Glutamatergic neuron (in vitro differentiated cells): ENCODE results near the gene CSPG4. TPM values are rescaled to one million over a fixed set of nuclear protein-coding genes. Genes with fewer than 3 reads are reported as not detected.
"Not testable (repeated sequence)": the region's sequence is repeated elsewhere in the genome, so short reads cannot be mapped to it uniquely, and the experiment has no call there.

Experiments
- DNase-seq: peaks from one replicate; pipeline ENCODE4 v3.0.0; 2022
- H3K27ac Mint-ChIP-seq: one replicate; pipeline ENCODE4 v1.8.0; 2020; ENCODE audit warnings: mild to moderate bottlenecking, mixed read lengths, inconsistent platforms; ENCODE audit not compliant: unreplicated experiment
- H3K27me3 Mint-ChIP-seq: one replicate; pipeline ENCODE4 v1.8.0; 2020; ENCODE audit warnings: mild to moderate bottlenecking, moderate library complexity, mixed read lengths, inconsistent platforms; ENCODE audit not compliant: unreplicated experiment
- H3K36me3 Mint-ChIP-seq: one replicate; pipeline ENCODE4 v1.8.0; 2020; ENCODE audit warnings: mild to moderate bottlenecking, mixed read lengths, inconsistent platforms; ENCODE audit not compliant: unreplicated experiment
- H3K4me1 Mint-ChIP-seq: one replicate; pipeline ENCODE4 v1.8.0; 2020; ENCODE audit warnings: mild to moderate bottlenecking, low read depth, mixed read lengths, inconsistent platforms; ENCODE audit not compliant: unreplicated experiment
- H3K4me3 Mint-ChIP-seq: one replicate; pipeline ENCODE4 v1.8.0; 2020; ENCODE audit warnings: mild to moderate bottlenecking, mixed read lengths, inconsistent platforms; ENCODE audit not compliant: unreplicated experiment
- H3K9me3 Mint-ChIP-seq: one replicate; pipeline ENCODE4 v1.8.0; 2020; ENCODE audit warnings: mild to moderate bottlenecking, moderate library complexity, mixed read lengths, inconsistent platforms; ENCODE audit not compliant: unreplicated experiment
- total RNA-seq: library from RNA; stranded (reverse); fragmentation: NEBNext Ultra II Directional; extraction: Animal tissue kit (Norgen Biotek cat#: 25700); gene quantifications from one replicate; pipeline ENCODE4 v1.2.1, GENCODE V29; 2021; ENCODE audit not compliant: unreplicated experiment
- TF ChIP-seq, protein P1 (sequence below): fragments of 200-600 bp; sonication (generic); IDR thresholded peaks from one replicate; pipeline ENCODE4 v1.5.0; 2021; ENCODE audit not compliant: partially characterized antibody, unreplicated experiment

CSPG4 gene
- total RNA-seq, 1 donor from 2014 or later = 1.1 TPM

- TF ChIP-seq, protein P1, sequence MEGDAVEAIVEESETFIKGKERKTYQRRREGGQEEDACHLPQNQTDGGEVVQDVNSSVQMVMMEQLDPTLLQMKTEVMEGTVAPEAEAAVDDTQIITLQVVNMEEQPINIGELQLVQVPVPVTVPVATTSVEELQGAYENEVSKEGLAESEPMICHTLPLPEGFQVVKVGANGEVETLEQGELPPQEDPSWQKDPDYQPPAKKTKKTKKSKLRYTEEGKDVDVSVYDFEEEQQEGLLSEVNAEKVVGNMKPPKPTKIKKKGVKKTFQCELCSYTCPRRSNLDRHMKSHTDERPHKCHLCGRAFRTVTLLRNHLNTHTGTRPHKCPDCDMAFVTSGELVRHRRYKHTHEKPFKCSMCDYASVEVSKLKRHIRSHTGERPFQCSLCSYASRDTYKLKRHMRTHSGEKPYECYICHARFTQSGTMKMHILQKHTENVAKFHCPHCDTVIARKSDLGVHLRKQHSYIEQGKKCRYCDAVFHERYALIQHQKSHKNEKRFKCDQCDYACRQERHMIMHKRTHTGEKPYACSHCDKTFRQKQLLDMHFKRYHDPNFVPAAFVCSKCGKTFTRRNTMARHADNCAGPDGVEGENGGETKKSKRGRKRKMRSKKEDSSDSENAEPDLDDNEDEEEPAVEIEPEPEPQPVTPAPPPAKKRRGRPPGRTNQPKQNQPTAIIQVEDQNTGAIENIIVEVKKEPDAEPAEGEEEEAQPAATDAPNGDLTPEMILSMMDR = no peak
- no peak overlapping the region for H3K4me3 Mint-ChIP-seq
- H3K36me3 Mint-ChIP-seq = no peaks in the 10 kb centered on the region
- H3K4me1 Mint-ChIP-seq = peaks cover 17% of the 10 kb centered on the region
- no peak overlapping the region for H3K27ac Mint-ChIP-seq
- no peak for DNase-seq
- H3K9me3 Mint-ChIP-seq = peaks cover 7% of the 10 kb centered on the region
- peaks cover 2% of the 10 kb centered on the region for H3K27me3 Mint-ChIP-seq
Observed at GRCh38 chr15:75688831-75689230, 23.8 kb downstream of the CSPG4 start.

- TF ChIP-seq, protein P1 = no peak
- Mint-ChIP-seq H3K4me1 (peaks cover 11% of the 10 kb centered on the region), H3K9me3 (peaks cover 7% of the 10 kb centered on the region), H3K36me3 (no peaks in the 10 kb centered on the region), H3K4me3 (no peak overlapping the region), H3K27me3 (peaks cover 2% of the 10 kb centered on the region), H3K27ac (no peak overlapping the region)
- DNase-seq = no peak
Observed at GRCh38 chr15:75688278-75688557, 24.4 kb downstream of the CSPG4 start.

DNA sequence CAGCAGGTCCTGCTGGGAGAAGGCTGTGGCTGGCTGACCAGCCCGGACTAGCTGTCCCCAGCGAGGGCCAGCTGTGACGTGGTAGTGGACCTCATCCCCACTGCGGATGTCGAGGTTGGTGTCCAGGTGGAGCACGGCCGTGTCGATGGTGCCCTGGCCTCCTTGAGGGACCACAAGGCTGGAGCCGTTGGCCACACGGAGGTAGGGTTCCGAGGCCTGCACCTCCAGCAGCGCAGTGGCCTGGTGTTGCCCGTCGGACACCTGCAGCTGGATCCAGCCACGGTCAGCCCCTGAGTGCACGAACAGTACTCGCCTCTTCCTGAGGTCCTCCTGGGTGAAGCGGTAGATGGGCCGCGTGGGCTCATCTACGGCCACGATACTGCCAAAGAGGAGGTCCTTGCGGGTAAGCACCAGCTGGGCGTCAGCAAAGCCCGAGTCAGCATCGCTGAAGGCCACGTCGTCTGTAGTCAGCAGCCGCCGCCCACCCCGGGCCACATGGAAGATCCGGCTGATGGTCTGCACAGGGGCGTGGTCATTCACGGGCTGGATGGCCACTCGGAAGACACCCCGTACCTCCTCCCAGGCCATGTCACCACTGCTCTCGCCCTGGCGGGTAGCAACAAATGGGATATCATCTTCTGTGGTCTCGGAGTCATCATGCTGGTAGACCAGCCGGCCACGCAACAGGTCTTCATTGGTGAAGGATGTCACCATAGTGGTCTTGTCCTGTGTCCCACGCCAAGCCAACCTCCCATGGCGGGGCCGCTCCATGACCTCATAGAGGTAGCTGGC lies 25.0 kb downstream of the CSPG4 start:
- no peaks in the 10 kb centered on the region for H3K36me3 Mint-ChIP-seq
- no peak overlapping the region for H3K4me3 Mint-ChIP-seq
- TF ChIP-seq, protein P1 = no peak
- peaks cover 2% of the 10 kb centered on the region for H3K27me3 Mint-ChIP-seq
- no peak for DNase-seq
- no peak overlapping the region for H3K27ac Mint-ChIP-seq
- H3K9me3 Mint-ChIP-seq = peaks cover 7% of the 10 kb centered on the region
- peaks cover 8% of the 10 kb centered on the region for H3K4me1 Mint-ChIP-seq

GRCh38 chr15:75686212-75686642 lies 26.4 kb downstream of the CSPG4 start:
- peak; percentile 98 for DNase-seq
- not testable (repeated sequence) for H3K27me3 Mint-ChIP-seq, H3K27ac Mint-ChIP-seq, H3K9me3 Mint-ChIP-seq, H3K4me3 Mint-ChIP-seq, H3K36me3 Mint-ChIP-seq, H3K4me1 Mint-ChIP-seq
- TF ChIP-seq, protein P1 = peak; percentile 79

DNA sequence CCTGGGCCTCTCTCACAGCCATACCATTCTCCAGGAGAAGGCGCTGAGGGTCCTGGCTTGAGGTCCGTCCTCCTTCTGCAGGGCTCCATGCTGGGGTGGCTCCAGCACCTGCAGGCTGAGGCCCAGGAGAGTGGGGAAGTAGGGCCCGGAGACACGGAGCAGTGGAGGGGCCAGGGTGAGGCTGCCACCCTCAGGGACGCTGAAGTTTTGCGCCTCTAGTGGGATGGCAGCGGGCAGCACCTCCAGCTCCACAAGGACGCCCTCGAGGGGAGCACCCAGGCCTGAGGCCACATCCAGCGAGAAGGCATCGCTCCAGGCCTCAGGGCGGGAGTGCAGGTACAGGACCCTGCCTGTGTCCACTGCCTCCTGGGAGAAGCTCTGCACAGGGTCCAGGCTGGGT lies 27.5 kb downstream of the CSPG4 start:
- H3K27me3 Mint-ChIP-seq = peaks cover 5% of the 10 kb centered on the region
- no peak overlapping the region for H3K27ac Mint-ChIP-seq

More for the DNA sequence above, 27.5 kb downstream of the CSPG4 start:
- Mint-ChIP-seq H3K4me1 (peaks cover 3% of the 10 kb centered on the region), H3K9me3 (peaks cover 2% of the 10 kb centered on the region), H3K4me3 (no peak overlapping the region), H3K36me3 (no peaks in the 10 kb centered on the region)
- TF ChIP-seq, protein P1 = no peak
- DNase-seq = no peak
